Suppressor macrophage treated with lipopolysaccharide for 1 hour (primary cell): Measurements from ENCODE around the gene STYXL1.
"Not testable (repeated sequence)": the region's sequence is repeated elsewhere in the genome, so short reads cannot be mapped to it uniquely, and the experiment has no call there.

Source experiments
- DNase-seq, 3 donors: peaks; one replicate each; pipeline ENCODE4 v3.0.0-alpha.2; 2020 to 2022

Gene STYXL1

GRCh38 chr7:76047811-76048667, at the start of gene STYXL1, which contains the start of gene MDH2:
STYXL1 (minus strand) TSS chr7:76048000; CDS start chr7:76030523, 17,477 bp downstream.
MDH2 (plus strand) TSS chr7:76048106; CDS start chr7:76048161, 55 bp downstream.
- DNase-seq = peak; percentile 97 to 98 (median 98)

- peak in 1 of 3 donors; percentile 13 for DNase-seq
Observed at GRCh38 chr7:76095908-76096307, 48.1 kb upstream of the STYXL1 start.

- DNase-seq = not testable (repeated sequence)
Observed at GRCh38 chr7:76094326-76094725, 46.5 kb upstream of the STYXL1 start.

- not testable (repeated sequence) for DNase-seq
Observed at GRCh38 chr7:76093531-76093930, 45.7 kb upstream of the STYXL1 start.

- DNase-seq = no peak
Observed at GRCh38 chr7:76091506-76091905, 43.7 kb upstream of the STYXL1 start.

- no peak for DNase-seq
Observed at GRCh38 chr7:76089865-76090475, 42.2 kb upstream of the STYXL1 start.

- DNase-seq = peak; percentile 40 to 60 (median 54)
Observed at GRCh38 chr7:76087362-76087791, 39.6 kb upstream of the STYXL1 start.

- DNase-seq = peak; percentile 39 to 55 (median 47)
Observed at GRCh38 chr7:76086070-76086469, 38.3 kb upstream of the STYXL1 start.

- DNase-seq = not testable (repeated sequence)
Observed at GRCh38 chr7:76084115-76084514, 36.3 kb upstream of the STYXL1 start.

- DNase-seq = no peak
Observed at GRCh38 chr7:76080204-76080603, 32.4 kb upstream of the STYXL1 start.

GRCh38 chr7:76077435-76077834, 29.6 kb upstream of the STYXL1 start:
- DNase-seq = peak; percentile 43 to 78 (median 72)

- no peak for DNase-seq
Observed at GRCh38 chr7:76076995-76077394, 29.2 kb upstream of the STYXL1 start.

- DNase-seq = no peak
Observed at GRCh38 chr7:76074972-76075370, 27.2 kb upstream of the STYXL1 start.

- no peak for DNase-seq
Observed at GRCh38 chr7:76074306-76074971, 26.6 kb upstream of the STYXL1 start.

GRCh38 chr7:76073335-76073990, 25.7 kb upstream of the STYXL1 start:
- DNase-seq = no peak

GRCh38 chr7:76072243-76073148, 24.7 kb upstream of the STYXL1 start:
- no peak for DNase-seq

GRCh38 chr7:76071316-76072242, 23.8 kb upstream of the STYXL1 start:
- DNase-seq = no peak

- DNase-seq = peak; percentile 71 to 77 (median 75)
Observed at GRCh38 chr7:76069238-76069638, 21.4 kb upstream of the STYXL1 start.

GRCh38 chr7:76066716-76067503, 19.1 kb upstream of the STYXL1 start:
- no peak for DNase-seq
